HepG2 (cell line): ENCODE measurements around the gene PLEKHN1. TPM values are rescaled to one million over a fixed set of nuclear protein-coding genes. Genes with fewer than 3 reads are reported as not detected.

Experiments used
- ATF7 ChIP-seq, 2 experiments: fragments of 450-650 bp in 1 of 2; sonication (generic) in 1 of 2; formaldehyde crosslinking in 1 of 2; IDR thresholded peaks; 2 replicates each; pipeline versions ENCODE4 v1.4.0 to v1.6.1; 2016 to 2020; ENCODE audit warnings: antibody characterized with exemption in 1 of 2, mild to moderate bottlenecking in 1 of 2, missing genetic modification reagents in 1 of 2
- BATF2 ChIP-seq: sonication (generic); formaldehyde crosslinking; IDR thresholded peaks from 2 replicates; pipeline ENCODE4 v1.8.0; 2022; ENCODE audit warnings: mild to moderate bottlenecking, missing genetic modification reagents, moderate library complexity
- DMAP1 ChIP-seq: IDR thresholded peaks from 2 replicates; pipeline ENCODE4 v1.6.1; 2016
- GZF1 ChIP-seq: sonication (generic); formaldehyde crosslinking; IDR thresholded peaks from 2 replicates; pipeline ENCODE4 v1.5.1; 2020; ENCODE audit warnings: mild to moderate bottlenecking, missing genetic modification reagents
- HNRNPH1 ChIP-seq: fragments of 200-400 bp; formaldehyde crosslinking; optimal IDR thresholded peaks from 2 replicates; pipeline ENCODE3; 2017; ENCODE audit warnings: mild to moderate bottlenecking, low read depth, low read length
- KLF6 ChIP-seq: IDR thresholded peaks from 2 replicates; pipeline ENCODE4 v1.8.0; 2016; ENCODE audit warnings: missing biosample characterization, missing genetic modification reagents
- MBD4 ChIP-seq: IDR thresholded peaks from 2 replicates; pipeline ENCODE4 v1.6.1; 2012; ENCODE audit warnings: low read length, inconsistent platforms, borderline replicate concordance
- NFE2L1 ChIP-seq: sonication (generic); formaldehyde crosslinking; IDR thresholded peaks from 2 replicates; pipeline ENCODE4 v1.4.0; 2020; ENCODE audit warnings: missing genetic modification reagents, mild to moderate bottlenecking, borderline replicate concordance
- PHB2 ChIP-seq: fragments of 450-650 bp; IDR thresholded peaks from 2 replicates; pipeline ENCODE4 v1.6.1; 2018; ENCODE audit not compliant: partially characterized antibody
- SP1 ChIP-seq, 2 experiments: fragments of 450-650 bp in 1 of 2; sonication (generic) in 1 of 2; formaldehyde crosslinking in 1 of 2; IDR thresholded peaks; 2 replicates each; pipeline versions ENCODE4 v1.4.0 to v1.6.1; 2016 to 2020; ENCODE audit warnings: missing genetic modification reagents in 1 of 2
- SP2 ChIP-seq: sonication (generic); formaldehyde crosslinking; IDR thresholded peaks from 2 replicates; pipeline ENCODE4 v1.5.1; 2020; ENCODE audit warnings: mild to moderate bottlenecking, missing genetic modification reagents
- TBP ChIP-seq: sonication (generic); formaldehyde crosslinking; IDR thresholded peaks from 2 replicates; pipeline ENCODE4 v1.5.0; 2020; ENCODE audit warnings: missing genetic modification reagents
- TEAD3 ChIP-seq: optimal IDR thresholded peaks from 2 replicates; pipeline ENCODE3; 2016; ENCODE audit warnings: borderline replicate concordance
- TSC22D2 ChIP-seq: sonication (generic); formaldehyde crosslinking; IDR thresholded peaks from 2 replicates; pipeline ENCODE4 v1.5.1; 2020; ENCODE audit warnings: missing genetic modification reagents, mild to moderate bottlenecking, borderline replicate concordance
- YEATS2 ChIP-seq: sonication (generic); formaldehyde crosslinking; IDR thresholded peaks from 2 replicates; pipeline ENCODE4 v1.4.0; 2020; ENCODE audit warnings: missing genetic modification reagents, borderline replicate concordance
- ZNF121 ChIP-seq: sonication (generic); formaldehyde crosslinking; IDR thresholded peaks from 2 replicates; pipeline ENCODE4 v1.5.0; 2020; ENCODE audit warnings: mild to moderate bottlenecking, missing genetic modification reagents
- ZNF138 ChIP-seq: sonication (generic); formaldehyde crosslinking; IDR thresholded peaks from 2 replicates; pipeline ENCODE4 v1.5.0; 2020; ENCODE audit warnings: mild to moderate bottlenecking, low read depth, missing genetic modification reagents
- ZNF484 ChIP-seq: sonication (generic); formaldehyde crosslinking; IDR thresholded peaks from 2 replicates; pipeline ENCODE4 v1.5.1; 2020; ENCODE audit warnings: mild to moderate bottlenecking, low read depth, missing genetic modification reagents, borderline replicate concordance
- ZNF605 ChIP-seq: sonication (generic); formaldehyde crosslinking; IDR thresholded peaks from 2 replicates; pipeline ENCODE4 v1.8.0; 2022; ENCODE audit warnings: mild to moderate bottlenecking, missing genetic modification reagents
- ZNF720 ChIP-seq: sonication (generic); formaldehyde crosslinking; IDR thresholded peaks from 2 replicates; pipeline ENCODE4 v1.4.0; 2020; ENCODE audit warnings: missing genetic modification reagents
- ZNF75D ChIP-seq: sonication (generic); formaldehyde crosslinking; IDR thresholded peaks from 2 replicates; pipeline ENCODE4 v1.8.1; 2023; ENCODE audit warnings: missing genetic modification reagents, mild to moderate bottlenecking, borderline replicate concordance
- ZNF878 ChIP-seq: sonication (generic); formaldehyde crosslinking; IDR thresholded peaks from 2 replicates; pipeline ENCODE4 v1.8.1; 2023; ENCODE audit warnings: mild to moderate bottlenecking, missing genetic modification reagents, moderate library complexity
- polyA plus RNA-seq, 8 experiments: library from polyadenylated mRNA; depleted of rRNA in 3 of 8; stranded (reverse) in 7 of 8; unstranded in 1 of 8; fragments of >200 nt; fragmentation: Illumina TruSeq in 4 of 8; extraction: Trizol in 4 of 8; gene quantifications; 2 replicates each; pipeline versions ENCODE4 v1.2.1 to v1.2.3, GENCODE V29; 2011 to 2016; ENCODE audit warnings: low read depth in 4 of 8, missing spikeins in 1 of 8, mixed read lengths in 1 of 8; ENCODE audit not compliant: insufficient read depth in 1 of 8
- total RNA-seq, 5 experiments: library from RNA; depleted of rRNA; stranded (reverse); fragments of >200 nt; fragmentation: Illumina TruSeq; extraction: Trizol; gene quantifications; 2 replicates each; pipeline ENCODE4 v1.2.3, GENCODE V29; 2016; ENCODE audit warnings: low read depth in 1 of 5
- TF ChIP-seq, protein P1 (sequence below): sonication (generic); formaldehyde crosslinking; IDR thresholded peaks from 2 replicates; pipeline ENCODE4 v1.4.0; 2020; ENCODE audit warnings: missing genetic modification reagents, borderline replicate concordance
- TF ChIP-seq, protein P2 (sequence below): sonication (generic); formaldehyde crosslinking; IDR thresholded peaks from 2 replicates; pipeline ENCODE4 v1.4.0; 2020; ENCODE audit warnings: mild to moderate bottlenecking, missing genetic modification reagents
- TF ChIP-seq, protein P3 (sequence below): sonication (generic); formaldehyde crosslinking; IDR thresholded peaks from 2 replicates; pipeline ENCODE4 v1.8.0; 2022; ENCODE audit warnings: mild to moderate bottlenecking, missing genetic modification reagents, moderate library complexity

Gene PLEKHN1
- total and polyA plus RNA-seq, 2 of the 13 experiments (the other 11 are each of a cell fraction or from before 2014, with no cell fraction given): 0.42 to 0.58 TPM

- TF ChIP-seq, protein P1, sequence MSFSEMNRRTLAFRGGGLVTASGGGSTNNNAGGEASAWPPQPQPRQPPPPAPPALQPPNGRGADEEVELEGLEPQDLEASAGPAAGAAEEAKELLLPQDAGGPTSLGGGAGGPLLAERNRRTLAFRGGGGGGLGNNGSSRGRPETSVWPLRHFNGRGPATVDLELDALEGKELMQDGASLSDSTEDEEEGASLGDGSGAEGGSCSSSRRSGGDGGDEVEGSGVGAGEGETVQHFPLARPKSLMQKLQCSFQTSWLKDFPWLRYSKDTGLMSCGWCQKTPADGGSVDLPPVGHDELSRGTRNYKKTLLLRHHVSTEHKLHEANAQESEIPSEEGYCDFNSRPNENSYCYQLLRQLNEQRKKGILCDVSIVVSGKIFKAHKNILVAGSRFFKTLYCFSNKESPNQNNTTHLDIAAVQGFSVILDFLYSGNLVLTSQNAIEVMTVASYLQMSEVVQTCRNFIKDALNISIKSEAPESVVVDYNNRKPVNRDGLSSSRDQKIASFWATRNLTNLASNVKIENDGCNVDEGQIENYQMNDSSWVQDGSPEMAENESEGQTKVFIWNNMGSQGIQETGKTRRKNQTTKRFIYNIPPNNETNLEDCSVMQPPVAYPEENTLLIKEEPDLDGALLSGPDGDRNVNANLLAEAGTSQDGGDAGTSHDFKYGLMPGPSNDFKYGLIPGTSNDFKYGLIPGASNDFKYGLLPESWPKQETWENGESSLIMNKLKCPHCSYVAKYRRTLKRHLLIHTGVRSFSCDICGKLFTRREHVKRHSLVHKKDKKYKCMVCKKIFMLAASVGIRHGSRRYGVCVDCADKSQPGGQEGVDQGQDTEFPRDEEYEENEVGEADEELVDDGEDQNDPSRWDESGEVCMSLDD (CRISPR knock-in tag): no peak
- TF ChIP-seq ZNF138 (CRISPR knock-in tag): no peak
- TF ChIP-seq TEAD3 (CRISPR knock-in tag): no peak
- TF ChIP-seq NFE2L1 (CRISPR knock-in tag): no peak
- no peak for TF ChIP-seq ATF7 (IDR thresholded peaks at IDR 0.05)
- TF ChIP-seq ATF7 (CRISPR knock-in tag; IDR thresholded peaks at IDR 0.05): no peak
- no peak for TF ChIP-seq ZNF75D (CRISPR knock-in tag)
- TF ChIP-seq, protein P2, sequence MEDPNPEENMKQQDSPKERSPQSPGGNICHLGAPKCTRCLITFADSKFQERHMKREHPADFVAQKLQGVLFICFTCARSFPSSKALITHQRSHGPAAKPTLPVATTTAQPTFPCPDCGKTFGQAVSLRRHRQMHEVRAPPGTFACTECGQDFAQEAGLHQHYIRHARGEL (CRISPR knock-in tag): no peak
- TF ChIP-seq MBD4: no peak
- peak; percentile 69; the same call in 1 of the 2 replicates for TF ChIP-seq ZNF605
- no peak; the same call in 1 of the 2 replicates for TF ChIP-seq TBP
- TF ChIP-seq SP1 (IDR thresholded peaks at IDR 0.05): no peak
- TF ChIP-seq SP1 (CRISPR knock-in tag; IDR thresholded peaks at IDR 0.05): peak; percentile 93
- TF ChIP-seq, protein P3, sequence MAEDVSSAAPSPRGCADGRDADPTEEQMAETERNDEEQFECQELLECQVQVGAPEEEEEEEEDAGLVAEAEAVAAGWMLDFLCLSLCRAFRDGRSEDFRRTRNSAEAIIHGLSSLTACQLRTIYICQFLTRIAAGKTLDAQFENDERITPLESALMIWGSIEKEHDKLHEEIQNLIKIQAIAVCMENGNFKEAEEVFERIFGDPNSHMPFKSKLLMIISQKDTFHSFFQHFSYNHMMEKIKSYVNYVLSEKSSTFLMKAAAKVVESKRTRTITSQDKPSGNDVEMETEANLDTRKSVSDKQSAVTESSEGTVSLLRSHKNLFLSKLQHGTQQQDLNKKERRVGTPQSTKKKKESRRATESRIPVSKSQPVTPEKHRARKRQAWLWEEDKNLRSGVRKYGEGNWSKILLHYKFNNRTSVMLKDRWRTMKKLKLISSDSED (CRISPR knock-in tag): 0 out of 2 replicates have a peak, but pooled peaks have one; percentile 69
- TF ChIP-seq GZF1: no peak
- peak; percentile 70 for TF ChIP-seq SP2 (CRISPR knock-in tag)
- TF ChIP-seq YEATS2: peak; percentile 35; the same call in 1 of the 2 replicates
- no peak for TF ChIP-seq ZNF720 (CRISPR knock-in tag)
- TF ChIP-seq ZNF878: no peak
- peak; percentile 54; the same call in 1 of the 2 replicates for TF ChIP-seq DMAP1 (CRISPR knock-in tag)
- no peak for TF ChIP-seq PHB2
- no peak for TF ChIP-seq TSC22D2 (CRISPR knock-in tag)
- TF ChIP-seq ZNF121 (CRISPR knock-in tag): no peak
- TF ChIP-seq BATF2 (CRISPR knock-in tag): no peak; the same call in 1 of the 2 replicates
- TF ChIP-seq ZNF484 (CRISPR knock-in tag): no peak
- no peak for TF ChIP-seq KLF6 (CRISPR knock-in tag)
- TF ChIP-seq HNRNPH1: no peak
Measured at GRCh38 chr1:958823-959730, 7.2 kb upstream of the PLEKHN1 start, which contains the start of gene NOC2L (continued).
